GM18498 (cell line): Measurements from ENCODE around the gene CLSTN3.
"Not testable (repeated sequence)": the region's sequence is repeated elsewhere in the genome, so short reads cannot be mapped to it uniquely, and the experiment has no call there.

Source experiments
- ATAC-seq: cut with Tn5 transposase; IDR thresholded peaks from one replicate; pipeline ENCODE4 v1.9.1; 2021; ENCODE audit warnings: mild to moderate bottlenecking, moderate library complexity; ENCODE audit not compliant: unreplicated experiment

CLSTN3 gene

DNA sequence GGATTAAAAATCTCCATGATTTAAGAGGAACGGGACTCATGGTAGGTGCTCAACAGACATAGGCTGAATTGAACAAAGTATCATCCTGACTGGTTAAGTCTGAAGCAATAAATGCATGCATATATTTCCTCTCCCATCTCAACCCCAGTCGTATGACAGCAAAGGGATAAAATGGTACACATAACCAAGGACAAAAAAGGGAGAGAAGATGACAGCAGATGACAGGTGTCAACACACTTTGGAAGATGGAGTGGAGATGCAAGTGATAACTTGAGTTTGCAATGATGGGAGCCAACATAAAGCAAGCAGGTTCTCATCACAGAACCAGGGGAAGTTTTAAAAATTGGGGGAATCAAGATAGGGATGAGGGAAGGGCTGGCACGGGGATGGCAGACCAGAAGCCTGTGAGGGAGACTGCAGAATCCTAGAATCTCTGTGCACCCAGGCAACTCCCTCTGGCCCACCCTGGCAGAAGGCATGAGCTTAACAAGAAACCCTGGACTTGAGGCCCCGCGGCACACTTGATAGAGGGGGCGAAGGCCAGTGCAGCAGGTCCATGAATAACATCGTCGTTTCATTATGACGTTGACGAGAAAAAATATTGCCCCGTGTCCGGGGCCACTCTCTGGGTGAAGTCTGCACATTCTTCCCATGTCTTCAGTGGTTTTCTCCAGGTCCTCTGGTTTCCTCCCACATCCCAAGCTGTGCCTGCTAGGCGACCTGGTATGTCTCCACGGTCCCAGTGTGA, 26.2 kb upstream of the CLSTN3 start:
- no peak for ATAC-seq

DNA sequence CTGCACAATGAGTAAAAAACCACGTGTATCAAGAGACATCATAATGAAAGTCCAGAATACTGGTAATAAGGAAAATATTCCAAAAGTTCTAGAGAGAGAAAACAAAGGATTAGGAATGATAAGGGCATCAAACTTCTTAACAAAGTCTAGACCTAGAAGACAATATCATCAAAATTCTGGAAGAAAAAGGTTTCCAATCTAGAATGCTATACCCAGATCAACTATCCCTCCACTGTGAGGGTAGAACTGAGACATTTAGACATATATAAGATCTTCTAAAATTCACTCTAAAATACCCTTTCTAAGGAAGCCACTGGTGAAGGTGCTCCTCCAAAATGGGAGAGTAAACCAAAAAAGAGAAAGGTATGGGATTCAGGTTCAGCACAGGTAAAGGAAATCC, 24.1 kb upstream of the CLSTN3 start:
- no peak for ATAC-seq

DNA sequence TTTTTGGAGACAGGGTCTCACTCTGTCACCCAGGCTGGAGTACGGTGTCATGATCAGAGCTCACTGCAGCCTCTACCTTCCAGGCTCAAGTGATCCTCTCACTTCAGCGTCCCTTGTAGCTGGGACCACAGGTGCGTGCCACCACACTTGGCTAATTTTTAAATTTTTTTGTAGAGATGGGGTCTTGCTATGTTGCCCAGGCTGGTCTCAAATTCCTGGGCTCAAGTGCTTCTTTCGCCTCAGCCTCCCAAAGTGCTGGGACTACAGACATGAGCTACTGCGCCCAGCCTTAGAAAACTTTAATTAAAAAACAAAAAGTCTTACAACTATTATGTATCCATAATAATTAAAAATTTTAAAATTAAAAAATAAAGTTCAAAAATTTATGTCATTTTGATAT, 23.0 kb upstream of the CLSTN3 start:
- ATAC-seq: not testable (repeated sequence)

GRCh38 chr12:7107636-7108002, 22.6 kb upstream of the CLSTN3 start:
- no peak for ATAC-seq

- peak; percentile 94 for ATAC-seq
These were observed 22.0 kb upstream of the CLSTN3 start for GRCh38 chr12:7108003-7108795.

- peak; percentile 31 for ATAC-seq
These were observed 21.2 kb upstream of the CLSTN3 start, which contains the start of gene C1RL for GRCh38 chr12:7108796-7109571. Gene C1RL (minus strand): TSS chr12:7109214. CDS start chr12:7109180, 34 bp downstream.

- no peak for ATAC-seq
These were observed 20.6 kb upstream of the CLSTN3 start for GRCh38 chr12:7109572-7109920.

GRCh38 chr12:7110661-7111060, 19.5 kb upstream of the CLSTN3 start:
- ATAC-seq: no peak

DNA sequence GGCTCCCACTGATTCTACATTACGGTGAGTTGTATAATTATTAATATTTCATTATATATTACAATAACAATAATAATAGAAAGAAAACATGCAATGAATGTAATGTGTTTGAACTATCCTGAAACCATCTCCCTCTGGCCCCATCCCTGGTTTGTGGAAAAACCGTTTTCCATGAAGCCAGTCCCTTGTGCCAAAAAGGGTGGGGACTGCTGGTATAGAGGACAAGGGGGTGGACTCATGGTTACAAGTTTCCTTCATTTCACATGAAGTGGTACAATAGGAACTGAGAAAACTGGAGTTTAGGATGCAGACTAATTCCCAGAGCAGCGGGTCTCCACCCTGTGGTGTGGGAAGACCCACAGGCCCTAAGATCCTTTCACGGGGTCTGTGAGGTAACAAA, 18.1 kb upstream of the CLSTN3 start:
- no peak for ATAC-seq

DNA sequence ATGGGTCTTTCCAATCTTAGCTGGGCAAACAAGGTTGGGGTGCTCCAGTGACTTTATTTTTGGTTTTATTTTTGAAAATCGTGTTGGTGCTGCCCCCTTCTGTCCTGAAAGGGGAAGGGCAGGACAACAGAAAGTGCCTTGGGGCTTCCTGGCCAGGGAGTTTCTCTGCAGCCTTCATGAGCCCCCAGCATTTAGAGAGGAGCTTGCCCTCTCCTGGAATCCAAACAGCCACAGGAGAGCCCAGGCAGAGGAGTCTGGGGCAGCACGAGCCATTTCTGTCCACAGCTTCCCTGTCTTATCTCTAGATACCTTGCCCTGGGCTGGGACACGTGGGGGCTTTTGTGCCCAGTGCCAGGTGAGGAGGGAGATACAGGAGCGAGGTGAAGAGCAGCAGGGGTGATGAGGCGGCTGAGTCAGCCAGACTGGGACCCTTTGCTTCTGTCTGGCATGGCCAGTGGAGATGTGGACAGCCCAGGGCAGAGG, 16.7 kb upstream of the CLSTN3 start:
- no peak for ATAC-seq

DNA sequence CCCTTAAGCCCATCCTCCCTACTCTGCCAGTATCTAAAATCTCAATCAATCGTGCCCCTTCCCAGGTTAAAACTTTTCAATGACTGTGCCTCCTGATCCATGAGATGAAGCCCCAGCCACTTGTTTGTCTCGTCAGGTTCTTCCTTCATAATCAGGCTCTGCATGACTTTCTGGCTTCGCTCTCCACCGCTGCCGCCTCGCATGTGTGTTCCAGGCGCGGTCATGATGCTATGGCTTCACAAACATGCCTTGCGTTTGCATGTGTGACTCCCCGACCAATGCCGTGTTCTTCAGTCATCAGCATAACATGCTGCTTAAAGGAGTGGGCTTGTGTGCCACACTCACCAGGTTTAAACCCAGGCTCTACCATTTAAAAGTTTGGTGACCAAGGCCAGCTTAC, 16.2 kb upstream of the CLSTN3 start:
- no peak for ATAC-seq

- ATAC-seq: no peak
These were observed 15.3 kb upstream of the CLSTN3 start for GRCh38 chr12:7114851-7115250.

- no peak for ATAC-seq
These were observed 14.0 kb upstream of the CLSTN3 start for GRCh38 chr12:7116196-7116595.

DNA sequence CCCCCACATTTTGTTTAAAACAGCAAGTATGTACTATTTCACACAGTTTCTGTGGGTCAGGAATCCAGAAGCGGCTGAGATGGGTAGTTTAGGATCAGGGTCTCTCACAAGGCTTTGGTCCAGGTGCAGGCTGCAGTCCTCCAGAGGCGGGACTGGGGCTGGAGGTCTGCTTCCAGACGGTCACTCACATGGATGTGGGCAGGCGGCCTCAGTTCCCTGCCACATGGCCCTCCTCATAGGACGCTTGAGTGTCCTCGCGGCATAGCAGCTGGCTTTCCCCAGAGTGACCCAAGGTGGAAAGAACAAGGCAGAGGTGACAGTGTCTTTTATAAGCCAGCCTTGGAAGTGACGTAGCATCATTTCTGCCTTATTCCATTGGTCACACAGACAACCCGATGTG, 13.3 kb upstream of the CLSTN3 start:
- no peak for ATAC-seq

- ATAC-seq: no peak
These were observed 12.5 kb upstream of the CLSTN3 start for GRCh38 chr12:7117670-7118069.

DNA sequence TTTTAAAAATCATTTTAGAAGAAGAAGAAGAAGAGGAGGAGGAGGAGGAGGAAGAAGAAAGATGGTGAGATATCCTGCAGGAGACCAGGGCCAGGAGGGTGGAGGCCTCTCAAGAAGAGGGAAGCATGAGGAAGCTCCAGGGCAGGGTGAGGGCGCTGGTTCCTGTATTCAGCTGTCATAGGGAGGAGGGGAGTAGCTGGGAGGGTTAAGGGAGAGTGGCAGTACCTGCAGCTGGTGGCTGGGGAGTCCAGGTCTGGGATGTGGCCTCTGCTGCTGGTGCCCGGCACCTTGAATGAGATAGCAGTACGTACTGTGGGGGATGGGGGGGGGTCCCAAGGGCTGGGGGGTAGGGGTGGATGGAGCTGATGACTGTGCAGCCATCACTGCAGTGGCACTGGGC, 11.3 kb upstream of the CLSTN3 start:
- no peak for ATAC-seq

- ATAC-seq: no peak
These were observed 10.0 kb upstream of the CLSTN3 start for GRCh38 chr12:7120166-7120565.

DNA sequence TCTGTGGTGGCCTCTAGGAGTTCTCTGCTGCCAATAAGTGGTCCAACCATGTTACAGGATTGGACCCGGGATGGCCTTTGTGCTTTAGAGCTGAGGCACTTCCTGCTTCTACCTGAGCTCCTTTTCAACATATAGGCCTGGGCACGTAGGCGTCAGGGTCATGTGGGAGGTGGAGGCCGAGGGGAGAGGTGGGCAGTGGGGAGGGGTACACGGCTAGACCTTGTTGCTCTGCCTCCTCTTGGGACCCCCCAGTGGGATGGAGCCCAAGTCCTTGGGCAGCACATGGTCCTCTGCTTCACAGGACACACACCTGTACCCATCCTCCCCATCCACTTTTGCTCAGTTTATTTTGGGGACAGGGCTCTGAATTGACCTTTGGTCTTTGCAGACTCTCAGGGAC, 8.8 kb upstream of the CLSTN3 start:
- ATAC-seq: no peak

- no peak for ATAC-seq
These were observed 7.1 kb upstream of the CLSTN3 start for GRCh38 chr12:7122811-7123769.

GRCh38 chr12:7123806-7124522, 6.2 kb upstream of the CLSTN3 start:
- no peak for ATAC-seq
